Measurements from ENCODE around the gene CRISPLD2.
A peak's percentile ranks its signal among the peaks of the same experiment; 100 is the strongest.

The CRISPLD2 gene

GRCh38 chr16:84889066-84889465 is 69.3 kb downstream of the CRISPLD2 start:
- DNase-seq: peak; percentile 35

GRCh38 chr16:84890427-84890826 is 70.6 kb downstream of the CRISPLD2 start:
- DNase-seq: no peak

GRCh38 chr16:84891149-84891795 is 71.5 kb downstream of the CRISPLD2 start:
- DNase-seq: no peak

GRCh38 chr16:84892097-84892496 is 72.3 kb downstream of the CRISPLD2 start:
- DNase-seq: no peak

GRCh38 chr16:84893467-84893848 is 73.7 kb downstream of the CRISPLD2 start:
- DNase-seq: no peak

- DNase-seq: no peak
Measured at GRCh38 chr16:84893849-84894599, 74.2 kb downstream of the CRISPLD2 start.

GRCh38 chr16:84895016-84895415 is 75.2 kb downstream of the CRISPLD2 start:
- no peak for DNase-seq

- no peak for DNase-seq
Measured at GRCh38 chr16:84896847-84897246, 77.1 kb downstream of the CRISPLD2 start.

GRCh38 chr16:84897911-84898377 is 78.2 kb downstream of the CRISPLD2 start:
- DNase-seq: no peak

- DNase-seq: peak; percentile 36
Measured at GRCh38 chr16:84898447-84898846, 78.7 kb downstream of the CRISPLD2 start.

- DNase-seq: no peak
Measured at GRCh38 chr16:84899414-84899813, 79.6 kb downstream of the CRISPLD2 start.

- DNase-seq: no peak
Measured at GRCh38 chr16:84905965-84906460, 86.2 kb downstream of the CRISPLD2 start.

- no peak for DNase-seq
Measured at GRCh38 chr16:84907051-84907450, 87.3 kb downstream of the CRISPLD2 start.

- peak; percentile 61 for DNase-seq
Measured at GRCh38 chr16:84907575-84907974, 87.8 kb downstream of the CRISPLD2 start.

- DNase-seq: no peak
Measured at GRCh38 chr16:84909476-84910085, 89.8 kb downstream of the CRISPLD2 start.

- no peak for DNase-seq
Measured at GRCh38 chr16:84911486-84912216, 91.9 kb downstream of the CRISPLD2 start.

GRCh38 chr16:84913315-84913714 is 93.5 kb downstream of the CRISPLD2 start:
- no peak for DNase-seq

- DNase-seq: no peak
Measured at GRCh38 chr16:84914273-84914672, 94.5 kb downstream of the CRISPLD2 start.

GRCh38 chr16:84916178-84916577 is 96.4 kb downstream of the CRISPLD2 start:
- DNase-seq: no peak

GRCh38 chr16:84916850-84917249 is 97.1 kb downstream of the CRISPLD2 start:
- no peak for DNase-seq

GRCh38 chr16:84917492-84917891 is 97.7 kb downstream of the CRISPLD2 start:
- no peak for DNase-seq

GRCh38 chr16:84918006-84918909 is 98.5 kb downstream of the CRISPLD2 start:
- DNase-seq: no peak
